T-helper 2 cell treated with Interferon-gamma antibody and Interleukin-4, amounts not matched to agents 5 μg/mL and 100 μg/mL, for 36 hours (primary cell): ENCODE results near the gene CHST5.

Source experiments
- DNase-seq: peaks from one replicate; pipeline ENCODE4 v3.0.0; 2021; ENCODE audit warnings: low spot score
- H3K27ac Mint-ChIP-seq: one replicate; pipeline ENCODE4 v1.8.0; 2021; ENCODE audit warnings: mild to moderate bottlenecking, mixed read lengths
- H3K27me3 Mint-ChIP-seq: one replicate; pipeline ENCODE4 v1.8.0; 2021; ENCODE audit warnings: low read depth, mixed read lengths
- H3K36me3 Mint-ChIP-seq: one replicate; pipeline ENCODE4 v1.8.0; 2021; ENCODE audit warnings: low read depth, mixed read lengths
- H3K4me1 Mint-ChIP-seq: one replicate; pipeline ENCODE4 v1.8.0; 2021; ENCODE audit warnings: low read depth, mixed read lengths
- H3K4me3 Mint-ChIP-seq: one replicate; pipeline ENCODE4 v1.8.0; 2022; ENCODE audit warnings: mild to moderate bottlenecking, moderate library complexity, mixed read lengths
- H3K9me3 Mint-ChIP-seq: one replicate; pipeline ENCODE4 v1.8.0; 2021; ENCODE audit warnings: mixed read lengths

CHST5 gene

DNA sequence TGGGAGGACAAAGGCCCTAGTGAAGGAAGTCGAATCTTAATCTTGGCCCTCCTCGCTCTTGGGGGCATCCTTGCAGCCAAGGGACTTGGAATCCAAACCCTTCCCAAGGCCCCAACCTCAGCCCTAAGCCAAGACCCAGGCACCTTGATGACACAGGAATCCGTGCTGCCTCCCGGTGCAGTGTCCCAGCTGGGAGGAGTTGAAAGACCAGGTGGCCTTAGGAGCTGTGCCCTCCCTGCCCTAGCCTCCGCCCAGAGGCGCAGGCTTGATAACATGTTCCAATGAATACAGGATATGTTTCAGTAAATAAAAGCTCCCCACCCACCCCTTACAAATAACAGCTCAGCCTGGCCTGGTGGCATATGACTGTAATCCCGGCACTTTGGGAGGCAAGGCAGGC, at the start of gene CHST5:
TSS of gene CHST5 (minus strand) at position 208 of the 400 bp plus-strand sequence. CDS start 5,724 bp downstream, outside the sequence.
- Mint-ChIP-seq H3K4me1 (peaks cover 2% of the 10 kb centered on the region), H3K4me3 (no peak within 1 kb of the TSS), H3K9me3 (no peaks in the 10 kb centered on the region), H3K27ac (no peak within 1 kb of the TSS), H3K27me3 (no peaks in the 10 kb centered on the region), H3K36me3 (no peaks in the 10 kb centered on the region)
- DNase-seq = no peak

DNA sequence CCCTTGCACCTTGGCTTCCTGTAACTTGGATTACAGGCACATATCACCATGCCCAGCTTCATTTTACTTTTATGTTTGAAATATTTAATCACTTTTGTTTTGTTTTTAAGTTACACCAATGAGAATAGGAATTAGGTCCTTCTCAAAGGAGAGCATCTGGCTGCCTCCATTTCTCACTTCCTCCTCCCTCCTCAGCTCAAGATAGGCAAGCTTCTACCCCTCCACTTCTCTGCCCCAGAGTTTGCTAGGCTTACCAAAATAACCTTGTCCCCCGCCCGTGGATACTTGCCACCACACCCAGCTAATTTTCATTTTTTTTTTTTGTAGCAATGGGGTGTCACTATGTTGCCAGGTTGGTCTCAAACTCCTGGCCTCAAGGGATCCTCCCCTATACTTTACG, 48.2 kb upstream of the CHST5 start:
- Mint-ChIP-seq H3K9me3 (no peaks in the 10 kb centered on the region), H3K4me1 (no peaks in the 10 kb centered on the region), H3K27ac (no peak overlapping the region), H3K36me3 (peaks cover 6% of the 10 kb centered on the region), H3K4me3 (no peak overlapping the region), H3K27me3 (no peaks in the 10 kb centered on the region)
- DNase-seq = no peak

DNA sequence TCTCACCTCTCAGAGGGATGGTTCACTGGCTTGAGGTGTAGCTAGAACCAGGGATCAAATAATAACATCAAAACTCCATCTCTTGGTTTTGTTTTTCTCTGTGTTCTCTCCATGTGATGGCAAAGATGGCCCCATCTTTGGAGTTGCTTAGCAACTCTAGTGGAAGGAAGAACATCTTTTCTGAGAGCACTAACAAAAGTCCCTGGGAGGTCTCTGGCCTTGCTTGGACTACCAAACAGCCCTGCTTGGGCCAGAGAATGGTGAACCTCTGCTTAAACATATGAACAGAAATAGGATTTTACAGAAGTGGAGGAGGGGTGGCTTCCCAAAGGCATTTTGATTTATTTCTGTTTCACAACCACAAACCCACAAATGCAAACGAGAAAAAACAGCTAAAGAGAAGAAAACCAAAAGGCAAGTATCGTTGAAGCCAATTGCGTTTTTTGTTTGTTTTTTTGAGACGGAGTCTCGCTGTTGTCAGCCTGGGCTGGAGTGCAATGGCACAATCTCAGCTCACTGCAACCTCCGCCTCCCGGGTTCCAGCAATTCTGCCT, 43.5 kb upstream of the CHST5 start:
- Mint-ChIP-seq H3K4me1 (peaks cover 5% of the 10 kb centered on the region), H3K27ac (no peak overlapping the region), H3K9me3 (no peaks in the 10 kb centered on the region), H3K36me3 (peaks cover 23% of the 10 kb centered on the region), H3K27me3 (no peaks in the 10 kb centered on the region), H3K4me3 (no peak overlapping the region)
- no peak for DNase-seq

DNA sequence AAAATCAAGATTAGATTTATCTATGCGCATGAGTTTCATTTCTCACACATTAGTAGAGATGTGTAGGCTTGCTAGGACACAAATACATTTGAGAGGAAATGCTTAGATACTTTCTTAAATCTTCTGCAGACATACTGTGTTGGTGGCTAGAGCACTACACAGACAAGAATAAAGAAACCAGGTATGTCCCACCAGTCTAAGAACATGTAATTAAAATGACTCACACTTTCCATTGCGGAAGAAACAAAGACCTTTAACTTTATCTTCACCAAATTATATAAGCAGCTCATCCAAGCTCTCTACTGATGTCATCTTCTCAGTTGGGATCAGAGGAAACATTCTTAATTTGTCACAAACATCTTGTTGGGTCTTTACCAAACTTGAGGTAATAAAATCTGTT, 42.8 kb upstream of the CHST5 start:
- no peak overlapping the region for H3K27ac Mint-ChIP-seq
- peaks cover 5% of the 10 kb centered on the region for H3K4me1 Mint-ChIP-seq
- no peak overlapping the region for H3K4me3 Mint-ChIP-seq
- no peaks in the 10 kb centered on the region for H3K27me3 Mint-ChIP-seq
- H3K36me3 Mint-ChIP-seq = peaks cover 26% of the 10 kb centered on the region
- no peaks in the 10 kb centered on the region for H3K9me3 Mint-ChIP-seq
- DNase-seq = no peak

DNA sequence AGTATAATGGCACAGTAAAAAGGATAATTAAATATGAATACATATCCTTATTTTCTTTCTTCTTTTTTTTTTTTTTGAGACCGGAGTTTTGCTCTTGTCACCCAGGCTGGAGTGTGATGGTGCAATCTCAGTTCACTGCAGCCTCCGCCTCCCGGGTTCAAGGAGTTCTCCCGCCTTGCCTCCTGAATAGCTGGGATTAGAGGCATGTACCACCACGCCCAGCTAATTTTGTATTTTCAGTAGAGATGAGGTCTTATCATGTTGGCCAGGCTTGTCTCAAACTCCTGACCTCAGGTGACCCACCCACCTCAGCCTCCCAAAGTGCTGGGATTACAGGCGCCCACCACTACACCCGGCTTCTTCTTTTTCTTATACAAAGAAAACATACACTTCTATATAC, 42.3 kb upstream of the CHST5 start:
- DNase-seq = no peak
- Mint-ChIP-seq H3K36me3 (peaks cover 30% of the 10 kb centered on the region), H3K27me3 (no peaks in the 10 kb centered on the region), H3K27ac (no peak overlapping the region), H3K4me1 (peaks cover 5% of the 10 kb centered on the region), H3K4me3 (no peak overlapping the region), H3K9me3 (no peaks in the 10 kb centered on the region)

DNA sequence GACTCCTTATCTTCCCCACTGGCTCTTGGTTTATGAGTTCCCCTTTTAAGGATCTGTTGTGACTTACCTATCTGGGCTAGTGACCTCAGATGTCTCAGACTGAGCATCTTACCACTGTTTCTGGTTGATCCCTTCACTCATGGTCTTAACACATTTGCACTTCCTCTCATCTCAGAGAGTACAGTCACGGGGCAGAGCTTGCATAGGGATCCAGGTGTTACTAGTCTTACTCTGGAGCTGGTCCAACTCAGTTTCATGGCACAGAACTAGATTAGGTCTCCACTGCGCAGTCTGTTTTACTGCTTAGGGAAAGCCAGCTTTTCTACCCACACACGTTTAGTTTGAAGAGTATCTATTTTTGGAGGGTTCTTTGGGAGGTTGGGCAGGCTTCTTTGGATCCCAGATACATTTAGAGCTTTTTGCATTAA, 40.5 kb upstream of the CHST5 start:
- Mint-ChIP-seq H3K4me1 (peaks cover 5% of the 10 kb centered on the region), H3K36me3 (peaks cover 42% of the 10 kb centered on the region), H3K27ac (no peak overlapping the region)

DNA sequence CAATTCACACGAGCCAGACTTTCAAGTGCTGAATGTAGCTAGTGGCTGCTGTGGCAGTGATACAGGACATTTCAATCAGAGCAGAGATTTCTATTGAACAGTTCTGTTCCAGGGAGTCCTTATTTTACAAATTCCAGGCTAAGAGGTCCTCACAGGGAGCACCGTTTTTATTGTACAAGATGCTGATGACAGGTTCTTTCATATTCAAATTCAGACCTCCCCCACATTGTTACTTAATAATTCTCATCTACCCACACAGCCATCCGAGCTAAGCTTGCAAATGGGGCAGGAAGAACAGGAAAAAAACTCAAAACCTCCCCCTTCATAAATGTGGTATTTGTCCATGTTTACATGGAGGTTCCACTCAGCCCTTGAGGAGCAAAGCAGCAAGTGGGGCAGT, 40.0 kb upstream of the CHST5 start:
- Mint-ChIP-seq H3K4me1 (peaks cover 5% of the 10 kb centered on the region), H3K4me3 (no peak overlapping the region), H3K36me3 (peaks cover 44% of the 10 kb centered on the region), H3K27ac (no peak overlapping the region), H3K9me3 (no peaks in the 10 kb centered on the region), H3K27me3 (no peaks in the 10 kb centered on the region)
- no peak for DNase-seq

More for the DNA sequence above, 40.5 kb upstream of the CHST5 start:
- Mint-ChIP-seq H3K4me3 (no peak overlapping the region), H3K27me3 (no peaks in the 10 kb centered on the region), H3K9me3 (no peaks in the 10 kb centered on the region)
- no peak for DNase-seq

DNA sequence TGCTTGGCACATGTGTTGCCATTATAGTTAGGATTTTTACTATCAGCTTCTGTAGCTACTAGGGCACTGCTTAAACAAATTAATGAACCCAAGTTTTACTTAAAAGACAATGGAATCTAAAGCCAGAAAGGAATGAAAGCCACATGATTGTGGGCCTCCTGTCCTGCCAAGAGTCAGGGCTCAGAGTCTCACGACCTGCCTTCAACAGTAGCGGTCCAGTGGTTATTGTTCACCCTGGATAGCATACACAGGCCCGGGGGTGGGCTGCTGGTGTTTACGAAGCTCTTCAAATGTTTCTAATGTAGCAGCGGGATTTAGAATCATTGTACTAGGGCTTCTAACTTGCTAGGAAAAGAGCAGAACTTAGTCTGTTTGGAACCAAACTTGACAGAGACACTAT, 38.0 kb upstream of the CHST5 start:
- H3K4me1 Mint-ChIP-seq = peaks cover 10% of the 10 kb centered on the region
- H3K4me3 Mint-ChIP-seq = no peak overlapping the region
- no peak for DNase-seq
- H3K27me3 Mint-ChIP-seq = no peaks in the 10 kb centered on the region
- no peak overlapping the region for H3K27ac Mint-ChIP-seq
- H3K36me3 Mint-ChIP-seq = peaks cover 46% of the 10 kb centered on the region
- H3K9me3 Mint-ChIP-seq = no peaks in the 10 kb centered on the region

DNA sequence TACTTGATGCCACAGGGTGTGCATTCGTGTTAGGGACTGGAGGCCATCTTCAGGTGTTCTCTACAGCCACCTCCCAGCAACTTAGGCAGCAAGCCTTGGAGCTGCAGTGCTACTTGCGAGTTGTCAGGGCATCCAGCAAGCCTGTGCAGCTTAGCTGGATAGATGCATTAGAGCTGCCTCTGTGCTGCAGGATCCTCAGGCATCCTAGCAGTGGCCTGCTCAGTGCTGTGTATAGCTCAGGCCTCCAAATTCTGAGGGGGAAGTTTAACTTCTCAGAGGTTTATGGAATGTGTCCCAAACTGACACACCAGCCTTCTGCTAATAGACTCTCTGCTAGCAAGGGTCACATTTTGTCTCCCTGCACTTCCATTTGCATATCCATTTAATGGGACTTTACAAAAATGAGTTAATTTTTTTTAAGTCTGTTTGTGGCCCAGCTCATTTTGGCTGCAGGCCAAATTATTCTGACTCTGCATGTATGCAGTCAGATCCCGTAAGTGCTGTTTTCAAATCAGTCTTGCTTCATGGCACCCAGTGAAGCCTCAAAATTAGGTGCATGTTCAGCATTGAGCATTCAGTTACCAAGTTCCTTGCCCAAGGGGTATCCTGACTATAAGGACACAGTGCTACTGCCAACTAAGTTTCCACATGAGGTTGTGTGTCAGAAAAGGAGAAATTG, 37.1 kb upstream of the CHST5 start:
- Mint-ChIP-seq H3K9me3 (no peaks in the 10 kb centered on the region), H3K4me3 (no peak overlapping the region), H3K27me3 (no peaks in the 10 kb centered on the region), H3K4me1 (peaks cover 7% of the 10 kb centered on the region), H3K27ac (no peak overlapping the region), H3K36me3 (peaks cover 41% of the 10 kb centered on the region)
- no peak for DNase-seq

DNA sequence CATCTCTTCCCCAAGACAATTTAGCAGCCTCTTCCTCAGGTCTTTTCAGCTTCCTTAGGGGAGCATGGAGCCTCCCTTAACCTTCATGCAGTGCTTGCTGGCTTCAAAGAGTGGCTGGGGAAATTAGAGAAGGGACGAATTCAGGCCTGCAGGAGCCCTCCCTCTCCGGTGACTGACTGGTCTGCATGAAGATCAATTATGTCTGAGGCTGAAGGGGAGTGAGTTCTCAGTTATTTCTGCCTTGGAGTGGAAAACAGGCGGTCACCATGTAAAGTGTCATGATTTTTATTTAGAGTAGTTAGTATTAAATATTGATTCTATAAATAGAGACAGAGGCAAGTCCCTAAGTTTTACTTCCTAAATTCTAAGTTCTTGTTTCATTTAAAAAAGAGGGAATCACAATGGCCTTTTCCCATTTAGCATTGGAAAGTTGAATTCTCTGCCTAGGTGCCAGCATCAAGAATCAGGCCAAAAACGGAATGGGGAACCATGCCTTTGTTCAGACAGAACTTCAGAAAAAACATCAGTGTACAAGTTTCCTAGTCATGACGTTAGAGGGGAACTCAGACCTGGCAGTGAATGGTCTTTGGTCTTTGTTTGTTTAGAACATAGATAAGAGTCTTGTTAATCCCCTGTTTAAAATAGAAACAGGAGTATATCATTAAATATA, 34.6 kb upstream of the CHST5 start:
- Mint-ChIP-seq H3K4me1 (peaks cover 17% of the 10 kb centered on the region), H3K27ac (no peak overlapping the region), H3K9me3 (no peaks in the 10 kb centered on the region), H3K4me3 (no peak overlapping the region), H3K27me3 (no peaks in the 10 kb centered on the region), H3K36me3 (peaks cover 38% of the 10 kb centered on the region)
- DNase-seq = no peak

DNA sequence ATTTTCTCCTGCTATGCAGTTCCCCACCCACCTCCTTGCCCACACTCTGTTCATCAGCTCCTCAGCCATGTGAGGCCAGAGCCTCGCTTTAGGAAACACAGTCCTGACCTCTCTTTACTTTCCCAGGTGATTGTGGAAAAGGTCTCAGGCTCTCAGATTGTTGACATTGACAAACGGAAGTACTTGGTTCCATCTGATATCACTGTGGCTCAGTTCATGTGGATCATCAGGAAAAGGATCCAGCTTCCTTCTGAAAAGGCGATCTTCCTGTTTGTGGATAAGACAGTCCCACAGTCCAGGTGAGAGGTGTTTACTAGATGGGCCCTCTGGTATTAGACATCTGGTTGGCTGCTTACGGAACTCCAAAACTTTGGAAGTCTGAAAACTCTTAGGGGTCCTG, 32.0 kb upstream of the CHST5 start:
- H3K27ac Mint-ChIP-seq = no peak overlapping the region
- DNase-seq = no peak
- H3K36me3 Mint-ChIP-seq = peaks cover 28% of the 10 kb centered on the region
- peaks cover 10% of the 10 kb centered on the region for H3K27me3 Mint-ChIP-seq
- H3K9me3 Mint-ChIP-seq = no peaks in the 10 kb centered on the region
- peak overlapping the region; percentile 95 for H3K4me3 Mint-ChIP-seq
- peaks cover 24% of the 10 kb centered on the region for H3K4me1 Mint-ChIP-seq

DNA sequence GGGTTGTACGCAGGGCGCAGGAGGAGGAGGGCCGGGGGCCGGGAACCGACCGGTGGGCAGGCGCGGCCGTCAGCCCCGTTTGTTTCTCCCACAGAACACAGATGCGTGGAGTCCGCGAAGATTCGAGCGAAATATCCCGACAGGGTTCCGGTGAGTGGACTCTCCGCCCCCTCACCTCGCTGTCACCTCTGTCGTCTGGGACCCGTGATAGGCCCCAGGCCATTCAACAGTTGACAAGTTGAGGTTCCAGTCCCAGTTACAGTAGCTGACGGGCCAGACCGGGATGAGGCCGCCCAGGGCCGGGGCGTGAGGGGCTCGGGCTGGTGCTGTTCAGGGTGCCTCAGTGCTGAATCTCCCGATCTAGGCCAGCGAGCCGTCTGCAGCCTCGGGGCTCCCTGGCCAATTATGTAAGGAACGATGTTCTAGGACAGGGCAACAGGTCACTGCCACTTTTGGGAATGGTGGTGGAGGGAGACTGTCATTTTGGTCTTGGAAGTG, 30.9 kb upstream of the CHST5 start:
- peaks cover 19% of the 10 kb centered on the region for H3K36me3 Mint-ChIP-seq
- peaks cover 13% of the 10 kb centered on the region for H3K27me3 Mint-ChIP-seq
- H3K4me3 Mint-ChIP-seq = peak overlapping the region; percentile 95
- peak; percentile 14 for DNase-seq
- H3K9me3 Mint-ChIP-seq = no peaks in the 10 kb centered on the region
- peaks cover 24% of the 10 kb centered on the region for H3K4me1 Mint-ChIP-seq
- H3K27ac Mint-ChIP-seq = peak overlapping the region; percentile 74

DNA sequence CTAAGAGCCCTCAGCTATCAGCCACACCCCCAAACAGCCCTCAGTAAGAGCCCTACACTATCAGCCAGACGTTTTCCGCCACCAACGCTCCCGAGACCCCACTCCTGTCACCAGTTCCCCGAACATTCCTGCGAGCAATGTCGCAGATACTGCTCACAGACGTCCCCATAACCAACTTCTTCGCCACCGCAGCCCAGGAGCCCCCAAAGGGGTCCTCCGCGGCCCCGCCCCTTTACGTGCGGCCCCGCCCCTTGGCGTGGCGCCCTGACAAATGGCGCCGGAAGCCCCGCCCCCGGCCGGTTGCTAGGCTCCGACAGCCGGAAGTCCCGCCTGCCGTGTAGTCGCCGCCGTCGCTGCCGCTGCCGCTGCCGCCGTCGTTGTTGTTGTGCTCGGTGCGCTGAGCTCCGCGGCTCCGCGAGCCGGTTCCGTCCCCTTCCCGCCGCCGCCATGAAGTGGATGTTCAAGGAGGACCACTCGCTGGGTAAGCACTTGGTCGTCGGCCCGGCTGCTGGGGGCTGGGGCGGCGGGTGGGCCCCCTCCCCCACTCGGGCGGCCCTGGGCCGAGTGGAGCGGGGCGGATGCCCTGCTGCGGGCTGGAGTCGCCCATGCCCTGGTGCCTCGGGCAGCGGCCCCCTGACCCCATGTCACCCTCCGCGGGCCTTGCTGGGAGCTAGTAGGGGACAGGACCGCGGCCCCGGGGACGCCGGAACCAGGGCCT, 30.3 kb upstream of the CHST5 start, which contains the start of gene GABARAPL2:
TSS of gene GABARAPL2 (plus strand) at position 340 of the 718 bp plus-strand sequence. CDS start at position 448, 108 bp downstream.
- H3K9me3 Mint-ChIP-seq = no peaks in the 10 kb centered on the region
- DNase-seq = peak; percentile 88
- peaks cover 24% of the 10 kb centered on the region for H3K4me1 Mint-ChIP-seq
- H3K36me3 Mint-ChIP-seq = peaks cover 16% of the 10 kb centered on the region
- peak within 1 kb of the TSS; percentile 91 for H3K27ac Mint-ChIP-seq
- H3K4me3 Mint-ChIP-seq = peak within 1 kb of the TSS; percentile 95
- peaks cover 13% of the 10 kb centered on the region for H3K27me3 Mint-ChIP-seq

DNA sequence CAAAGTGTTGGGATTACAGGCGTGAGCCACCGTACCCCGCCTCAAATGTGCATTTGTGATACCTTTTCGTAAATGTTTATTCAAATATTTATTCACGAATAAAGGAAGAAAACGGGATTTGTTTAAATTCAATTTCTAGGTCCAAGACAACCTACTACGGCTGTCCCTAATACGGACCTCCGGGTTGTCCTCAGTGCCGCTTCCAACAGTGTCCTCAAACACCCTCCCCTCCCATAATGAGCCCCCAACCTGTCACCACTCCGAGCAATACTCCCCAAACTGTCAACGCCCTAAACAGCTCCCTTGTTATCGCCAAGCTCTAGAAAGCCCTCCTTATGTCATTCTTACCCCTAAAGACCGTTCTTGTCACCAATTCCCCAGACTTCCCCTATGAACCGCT, 29.7 kb upstream of the CHST5 start:
- H3K36me3 Mint-ChIP-seq = peaks cover 15% of the 10 kb centered on the region
- peak overlapping the region; percentile 95 for H3K4me3 Mint-ChIP-seq
- H3K27me3 Mint-ChIP-seq = peaks cover 17% of the 10 kb centered on the region
- H3K27ac Mint-ChIP-seq = peak overlapping the region; percentile 91
- no peaks in the 10 kb centered on the region for H3K9me3 Mint-ChIP-seq
- DNase-seq = no peak
- H3K4me1 Mint-ChIP-seq = peaks cover 24% of the 10 kb centered on the region
